LNCAP (cell line): ENCODE measurements around the gene PIP5K1A.

Experiments
- TF ChIP-seq, protein P1 (sequence below): fragments of 450-650 bp; IDR thresholded peaks from 2 replicates; pipeline ENCODE4 v1.5.1; 2017; ENCODE audit warnings: mild to moderate bottlenecking

Gene PIP5K1A

GRCh38 chr1:151290709-151291303 is 92.5 kb downstream of the PIP5K1A start:
- TF ChIP-seq, protein P1, sequence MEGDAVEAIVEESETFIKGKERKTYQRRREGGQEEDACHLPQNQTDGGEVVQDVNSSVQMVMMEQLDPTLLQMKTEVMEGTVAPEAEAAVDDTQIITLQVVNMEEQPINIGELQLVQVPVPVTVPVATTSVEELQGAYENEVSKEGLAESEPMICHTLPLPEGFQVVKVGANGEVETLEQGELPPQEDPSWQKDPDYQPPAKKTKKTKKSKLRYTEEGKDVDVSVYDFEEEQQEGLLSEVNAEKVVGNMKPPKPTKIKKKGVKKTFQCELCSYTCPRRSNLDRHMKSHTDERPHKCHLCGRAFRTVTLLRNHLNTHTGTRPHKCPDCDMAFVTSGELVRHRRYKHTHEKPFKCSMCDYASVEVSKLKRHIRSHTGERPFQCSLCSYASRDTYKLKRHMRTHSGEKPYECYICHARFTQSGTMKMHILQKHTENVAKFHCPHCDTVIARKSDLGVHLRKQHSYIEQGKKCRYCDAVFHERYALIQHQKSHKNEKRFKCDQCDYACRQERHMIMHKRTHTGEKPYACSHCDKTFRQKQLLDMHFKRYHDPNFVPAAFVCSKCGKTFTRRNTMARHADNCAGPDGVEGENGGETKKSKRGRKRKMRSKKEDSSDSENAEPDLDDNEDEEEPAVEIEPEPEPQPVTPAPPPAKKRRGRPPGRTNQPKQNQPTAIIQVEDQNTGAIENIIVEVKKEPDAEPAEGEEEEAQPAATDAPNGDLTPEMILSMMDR: no peak

- TF ChIP-seq, protein P1: no peak
Measured at GRCh38 chr1:151292207-151293030, 94.1 kb downstream of the PIP5K1A start.

- TF ChIP-seq, protein P1: no peak
Measured at GRCh38 chr1:151293093-151293492, 94.7 kb downstream of the PIP5K1A start.

DNA sequence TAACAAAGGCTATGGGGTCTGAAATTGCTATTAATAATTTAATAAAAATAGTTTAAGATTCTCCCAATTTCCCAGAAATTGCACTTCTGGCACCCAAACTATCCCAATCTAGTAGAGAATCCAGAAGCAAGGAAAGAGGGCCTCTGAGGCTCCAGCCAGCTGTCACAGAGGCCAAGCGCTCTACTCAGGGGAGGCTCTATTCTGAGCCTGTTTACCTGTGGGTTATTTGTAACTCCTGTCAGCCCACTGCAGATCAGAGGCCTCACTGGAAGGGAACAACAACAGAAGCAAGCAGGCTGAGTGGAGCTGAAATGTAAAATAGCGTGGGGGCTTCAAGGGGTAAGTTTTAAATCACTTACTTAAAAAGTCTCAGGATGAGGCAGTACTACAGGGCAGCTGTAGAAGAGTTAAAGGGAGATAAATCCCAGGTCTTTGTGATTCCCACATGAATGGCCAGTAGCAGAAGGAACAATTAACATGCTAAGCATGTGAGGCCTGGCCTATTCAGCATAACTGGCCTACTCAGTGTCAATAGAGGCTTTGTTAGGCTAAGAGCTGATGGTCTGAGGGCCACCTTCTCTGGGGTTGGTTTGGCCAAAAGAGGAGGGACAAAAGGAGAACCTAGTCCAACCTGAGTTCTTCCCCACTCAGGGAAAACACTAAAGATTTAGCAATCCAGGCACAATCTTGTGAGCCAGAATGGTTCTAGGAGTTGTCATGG is 96.5 kb downstream of the PIP5K1A start:
- TF ChIP-seq, protein P1: no peak
